ENCODE results near the gene ROR1.

Gene ROR1

GRCh38 chr1:63877021-63877767, 103.4 kb downstream of the ROR1 start:
- no peak for TF ChIP-seq ZNF274 (IDR thresholded peaks at IDR 0.05; ENCODE audit: low read depth, low read length)
- H3K4me3 ChIP-seq (ENCODE audit: low read length), result no peak overlapping the region

- no peak for TF ChIP-seq ZNF274 (IDR thresholded peaks at IDR 0.05; ENCODE audit: low read depth, low read length)
Measured at GRCh38 chr1:63877816-63878215, 104.0 kb downstream of the ROR1 start.

GRCh38 chr1:63878932-63879331, 105.1 kb downstream of the ROR1 start:
- no peak for TF ChIP-seq ZNF274 (IDR thresholded peaks at IDR 0.05; ENCODE audit: low read depth, low read length)
- no peak overlapping the region for H3K4me3 ChIP-seq (ENCODE audit: low read length)

More at GRCh38 chr1:63877816-63878215, 104.0 kb downstream of the ROR1 start:
- H3K4me3 ChIP-seq (ENCODE audit: low read length), result no peak overlapping the region

- H3K4me3 ChIP-seq (ENCODE audit: low read length), result no peak overlapping the region
- no peak for TF ChIP-seq ZNF274 (IDR thresholded peaks at IDR 0.05; ENCODE audit: low read depth, low read length)
Measured at GRCh38 chr1:63880958-63881576, 107.2 kb downstream of the ROR1 start.

GRCh38 chr1:63882048-63882704, 108.4 kb downstream of the ROR1 start:
- no peak for TF ChIP-seq ZNF274 (IDR thresholded peaks at IDR 0.05; ENCODE audit: low read depth, low read length)
- H3K4me3 ChIP-seq (ENCODE audit: low read length), result no peak overlapping the region

GRCh38 chr1:63883494-63884235, 109.8 kb downstream of the ROR1 start:
- TF ChIP-seq ZNF274 (IDR thresholded peaks at IDR 0.05; ENCODE audit: low read depth, low read length), result no peak
- no peak overlapping the region for H3K4me3 ChIP-seq (ENCODE audit: low read length)

- H3K4me3 ChIP-seq (ENCODE audit: low read length), result no peak overlapping the region
- no peak for TF ChIP-seq ZNF274 (IDR thresholded peaks at IDR 0.05; ENCODE audit: low read depth, low read length)
Measured at GRCh38 chr1:63884486-63884885, 110.7 kb downstream of the ROR1 start.

- TF ChIP-seq ZNF274 (IDR thresholded peaks at IDR 0.05; ENCODE audit: low read depth, low read length), result no peak
- no peak overlapping the region for H3K4me3 ChIP-seq (ENCODE audit: low read length)
Measured at GRCh38 chr1:63885899-63886298, 112.1 kb downstream of the ROR1 start.

GRCh38 chr1:63886340-63886739, 112.5 kb downstream of the ROR1 start:
- H3K4me3 ChIP-seq (ENCODE audit: low read length), result no peak overlapping the region
- no peak for TF ChIP-seq ZNF274 (IDR thresholded peaks at IDR 0.05; ENCODE audit: low read depth, low read length)

GRCh38 chr1:63887809-63888208, 114.0 kb downstream of the ROR1 start:
- H3K4me3 ChIP-seq (ENCODE audit: low read length), result no peak overlapping the region
- TF ChIP-seq ZNF274 (IDR thresholded peaks at IDR 0.05; ENCODE audit: low read depth, low read length), result no peak

GRCh38 chr1:63888984-63889383, 115.2 kb downstream of the ROR1 start:
- TF ChIP-seq ZNF274 (IDR thresholded peaks at IDR 0.05; ENCODE audit: low read depth, low read length), result no peak
- no peak overlapping the region for H3K4me3 ChIP-seq (ENCODE audit: low read length)

GRCh38 chr1:63890468-63890867, 116.7 kb downstream of the ROR1 start:
- no peak overlapping the region for H3K4me3 ChIP-seq (ENCODE audit: low read length)
- TF ChIP-seq ZNF274 (IDR thresholded peaks at IDR 0.05; ENCODE audit: low read depth, low read length), result no peak

- no peak overlapping the region for H3K4me3 ChIP-seq (ENCODE audit: low read length)
- TF ChIP-seq ZNF274 (IDR thresholded peaks at IDR 0.05; ENCODE audit: low read depth, low read length), result no peak
Measured at GRCh38 chr1:63891060-63891690, 117.4 kb downstream of the ROR1 start.
